Measurements from ENCODE around the gene NKX2-3.

DNA sequence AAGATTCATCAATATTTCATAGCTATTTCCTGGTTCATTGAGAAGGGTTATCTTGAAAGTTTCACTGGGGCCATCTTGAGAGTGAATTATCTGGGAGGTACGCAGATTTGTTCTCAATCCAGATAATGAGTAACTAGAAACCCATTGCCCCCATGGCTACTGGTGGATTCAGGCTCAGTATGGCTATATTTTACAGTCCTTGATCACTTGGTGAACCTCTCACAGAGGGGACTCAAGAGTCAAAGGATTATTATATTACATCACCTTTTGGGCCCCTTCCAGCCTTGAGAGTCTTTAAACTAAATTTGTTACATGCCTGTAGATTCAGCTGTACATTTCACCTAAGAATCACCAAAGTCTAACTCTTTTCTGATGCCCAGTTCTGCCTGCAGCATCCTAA is 11.6 kb downstream of the NKX2-3 start:
- TF ChIP-seq, protein P1, sequence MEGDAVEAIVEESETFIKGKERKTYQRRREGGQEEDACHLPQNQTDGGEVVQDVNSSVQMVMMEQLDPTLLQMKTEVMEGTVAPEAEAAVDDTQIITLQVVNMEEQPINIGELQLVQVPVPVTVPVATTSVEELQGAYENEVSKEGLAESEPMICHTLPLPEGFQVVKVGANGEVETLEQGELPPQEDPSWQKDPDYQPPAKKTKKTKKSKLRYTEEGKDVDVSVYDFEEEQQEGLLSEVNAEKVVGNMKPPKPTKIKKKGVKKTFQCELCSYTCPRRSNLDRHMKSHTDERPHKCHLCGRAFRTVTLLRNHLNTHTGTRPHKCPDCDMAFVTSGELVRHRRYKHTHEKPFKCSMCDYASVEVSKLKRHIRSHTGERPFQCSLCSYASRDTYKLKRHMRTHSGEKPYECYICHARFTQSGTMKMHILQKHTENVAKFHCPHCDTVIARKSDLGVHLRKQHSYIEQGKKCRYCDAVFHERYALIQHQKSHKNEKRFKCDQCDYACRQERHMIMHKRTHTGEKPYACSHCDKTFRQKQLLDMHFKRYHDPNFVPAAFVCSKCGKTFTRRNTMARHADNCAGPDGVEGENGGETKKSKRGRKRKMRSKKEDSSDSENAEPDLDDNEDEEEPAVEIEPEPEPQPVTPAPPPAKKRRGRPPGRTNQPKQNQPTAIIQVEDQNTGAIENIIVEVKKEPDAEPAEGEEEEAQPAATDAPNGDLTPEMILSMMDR (IDR thresholded peaks at IDR 0.05 in 8 of 11, conservative IDR thresholded peaks at IDR 0.05 in 3 of 11): no peak
- no peak for TF ChIP-seq POLR2AphosphoS5 (IDR thresholded peaks at IDR 0.05)
